IPS-NIHi11 (cell line): ENCODE measurements around the gene CISD1.
"Not testable (repeated sequence)": the region's sequence is repeated elsewhere in the genome, so short reads cannot be mapped to it uniquely, and the experiment has no call there.

ENCODE experiments used
- DNase-seq: peaks from one replicate; pipeline ENCODE4 v3.0.0; 2012; ENCODE audit warnings: mixed read lengths, low spot score

CISD1 gene

GRCh38 chr10:58268946-58269781, at the start of gene CISD1:
Gene CISD1, plus strand, starts transcription at chr10:58269162. Its CDS starts 112 bp downstream, at chr10:58269274.
- DNase-seq: peak; percentile 92

GRCh38 chr10:58219875-58220274, 49.1 kb upstream of the CISD1 start:
- DNase-seq: no peak

GRCh38 chr10:58220769-58221451, 48.1 kb upstream of the CISD1 start:
- DNase-seq: no peak

- DNase-seq: no peak
Measured at GRCh38 chr10:58225654-58226053, 43.3 kb upstream of the CISD1 start.

- DNase-seq: not testable (repeated sequence)
Measured at GRCh38 chr10:58229856-58230255, 39.1 kb upstream of the CISD1 start.

GRCh38 chr10:58237014-58237834, 31.7 kb upstream of the CISD1 start:
- DNase-seq: no peak

- no peak for DNase-seq
Measured at GRCh38 chr10:58239561-58240169, 29.3 kb upstream of the CISD1 start.

- no peak for DNase-seq
Measured at GRCh38 chr10:58240531-58240930, 28.4 kb upstream of the CISD1 start.

- no peak for DNase-seq
Measured at GRCh38 chr10:58241346-58241745, 27.6 kb upstream of the CISD1 start.

- DNase-seq: no peak
Measured at GRCh38 chr10:58243269-58243668, 25.7 kb upstream of the CISD1 start.

- not testable (repeated sequence) for DNase-seq
Measured at GRCh38 chr10:58243801-58244200, 25.2 kb upstream of the CISD1 start.

GRCh38 chr10:58244242-58244641, 24.7 kb upstream of the CISD1 start:
- not testable (repeated sequence) for DNase-seq

- not testable (repeated sequence) for DNase-seq
Measured at GRCh38 chr10:58244666-58245065, 24.3 kb upstream of the CISD1 start.

- DNase-seq: no peak
Measured at GRCh38 chr10:58253184-58253583, 15.8 kb upstream of the CISD1 start.

- DNase-seq: no peak
Measured at GRCh38 chr10:58254644-58255043, 14.3 kb upstream of the CISD1 start.

GRCh38 chr10:58256013-58256780, 12.8 kb upstream of the CISD1 start:
- not testable (repeated sequence) for DNase-seq

GRCh38 chr10:58258977-58259692, 9.8 kb upstream of the CISD1 start:
- no peak for DNase-seq

- DNase-seq: no peak
Measured at GRCh38 chr10:58260334-58260733, 8.6 kb upstream of the CISD1 start.

GRCh38 chr10:58262766-58263165, 6.2 kb upstream of the CISD1 start:
- no peak for DNase-seq

GRCh38 chr10:58264780-58265179, 4.2 kb upstream of the CISD1 start:
- no peak for DNase-seq

- no peak for DNase-seq
Measured at GRCh38 chr10:58265249-58265648, 3.7 kb upstream of the CISD1 start.
